NK-92 (cell line): ENCODE measurements around the gene ICAM3.
A peak's percentile ranks its signal among the peaks of the same experiment; 100 is the strongest.

Experiments
- DNase-seq: peaks from one replicate; lab custom pipeline; 2025; ENCODE audit not compliant: unreplicated experiment; lab: John Stamatoyannopoulos, UW

The ICAM3 gene

GRCh38 chr19:10320602-10321416 lies 18.6 kb downstream of the ICAM3 start:
- DNase-seq, result no peak

- no peak for DNase-seq
Measured at GRCh38 chr19:10318807-10319682, 20.4 kb downstream of the ICAM3 start.

DNA sequence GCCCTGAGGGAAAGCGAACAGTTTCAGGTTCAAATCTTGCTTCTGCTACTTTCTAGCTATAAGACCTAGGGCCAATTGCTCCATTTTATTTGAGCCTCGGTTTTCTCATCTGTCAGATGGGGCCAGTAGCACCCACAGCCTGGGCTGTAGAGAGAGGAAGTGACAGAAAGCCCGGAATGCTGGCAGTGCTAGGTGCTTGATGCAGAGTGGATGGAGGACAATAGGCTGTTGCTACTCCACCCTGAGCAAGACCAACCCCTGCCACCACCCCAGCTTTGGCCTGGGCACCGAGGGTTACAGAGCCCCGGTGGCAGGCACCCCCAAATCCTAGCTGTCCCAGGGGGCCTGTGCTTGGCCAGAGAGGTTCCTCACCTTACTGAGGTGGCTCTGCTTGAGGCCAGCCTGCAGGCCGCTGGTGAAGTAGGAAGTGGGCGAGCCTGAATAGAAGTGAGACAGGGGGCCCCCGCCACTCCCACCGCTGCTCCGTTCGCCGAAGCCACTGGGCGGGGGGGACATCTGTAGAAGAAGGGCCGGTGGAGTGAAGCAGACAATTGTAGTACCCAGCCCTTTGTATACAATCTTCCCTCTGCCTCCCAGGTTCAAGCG lies 21.5 kb downstream of the ICAM3 start:
- DNase-seq, result no peak

DNA sequence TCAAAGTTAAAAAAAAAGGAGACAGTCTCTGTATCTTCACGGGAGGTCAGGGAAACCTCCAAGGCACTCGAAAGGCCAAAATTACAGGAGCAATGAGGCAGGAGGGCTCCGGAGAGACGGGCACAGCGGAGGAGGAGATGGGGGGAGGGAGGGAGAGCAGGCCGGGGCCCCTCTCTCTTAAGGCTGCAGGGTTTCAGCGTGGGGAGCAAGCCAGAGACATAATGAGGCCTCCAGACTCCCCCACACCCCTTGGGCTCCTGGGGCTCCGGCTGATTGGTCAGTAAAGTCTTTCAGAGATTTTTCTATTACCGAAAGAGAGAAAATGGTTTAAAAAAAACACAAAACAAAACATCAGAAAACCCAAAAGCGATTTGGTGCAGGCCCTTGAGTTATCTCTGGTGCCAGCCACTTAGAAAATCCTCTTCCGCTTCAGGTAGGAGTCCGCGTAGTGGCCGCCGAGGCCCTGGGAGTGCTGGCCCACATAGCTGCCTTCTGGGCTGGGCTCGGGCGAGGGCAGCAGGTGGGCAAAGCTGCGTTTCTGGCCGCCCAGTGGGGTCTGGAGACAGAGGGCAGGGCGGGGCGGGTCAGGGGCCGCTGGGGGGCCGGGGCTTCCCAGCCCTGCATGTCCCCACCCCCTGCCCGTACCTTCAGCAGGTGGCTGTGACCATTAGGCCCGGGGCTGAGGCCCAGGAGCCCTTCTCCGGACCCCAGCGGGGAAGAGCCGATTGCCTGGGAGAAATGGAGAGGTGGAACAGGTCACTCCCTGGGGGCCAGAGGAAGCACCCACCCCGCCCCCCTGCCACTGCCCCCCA lies 22.2 kb downstream of the ICAM3 start:
- no peak for DNase-seq

GRCh38 chr19:10316229-10317044 lies 23.0 kb downstream of the ICAM3 start:
- no peak for DNase-seq

DNA sequence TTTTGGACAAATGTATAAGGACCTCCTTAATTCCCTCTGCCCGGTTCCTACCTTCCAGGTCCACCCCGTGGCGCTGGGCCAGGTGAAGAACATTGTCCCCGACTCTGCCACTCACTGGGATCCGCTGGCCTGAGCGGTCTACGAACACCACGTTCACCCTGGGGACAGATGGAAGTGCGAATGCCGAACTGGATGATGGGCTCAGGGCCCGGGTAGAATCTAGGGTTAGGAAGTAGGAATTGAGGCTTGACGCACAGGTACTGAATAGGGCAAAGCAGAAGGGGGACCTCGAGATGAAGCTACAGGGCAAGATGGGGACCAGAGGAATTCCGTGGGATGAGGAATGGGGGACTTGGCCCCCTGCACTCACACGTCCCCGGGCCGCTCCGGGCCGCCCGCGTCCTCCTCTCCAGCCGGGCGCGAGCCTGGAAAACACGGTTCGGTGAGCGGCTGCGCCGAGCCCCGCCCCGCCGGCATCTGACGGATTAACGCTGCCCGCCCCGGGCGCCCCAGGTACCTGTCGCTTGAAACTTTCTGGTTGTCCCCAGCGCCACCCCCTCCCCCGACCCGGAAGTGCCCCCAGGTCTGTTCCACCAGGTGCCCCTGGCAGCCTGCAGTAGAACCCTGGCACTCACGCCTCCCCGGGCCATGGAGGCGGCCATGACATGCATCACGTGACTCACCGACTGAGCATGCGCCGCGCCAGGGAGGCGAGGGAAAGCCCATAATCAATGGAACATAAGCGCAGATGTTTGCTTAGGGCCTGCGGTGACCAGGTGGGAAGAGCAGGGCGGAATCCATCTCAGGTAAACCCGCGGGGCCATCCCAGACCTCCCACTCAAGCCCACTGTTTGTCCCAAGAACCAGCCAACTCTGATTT lies 23.8 kb downstream of the ICAM3 start, which contains the start of gene FDX2:
TSS of gene FDX2 (minus strand) at position 681 of the 880 bp plus-strand sequence. CDS start at position 662, 19 bp downstream.
- peak; percentile 31 for DNase-seq

- DNase-seq, result no peak
Measured at GRCh38 chr19:10309423-10309822, 30.0 kb downstream of the ICAM3 start, which contains the start of gene ZGLP1. ZGLP1 (minus strand) TSS chr19:10309815.

DNA sequence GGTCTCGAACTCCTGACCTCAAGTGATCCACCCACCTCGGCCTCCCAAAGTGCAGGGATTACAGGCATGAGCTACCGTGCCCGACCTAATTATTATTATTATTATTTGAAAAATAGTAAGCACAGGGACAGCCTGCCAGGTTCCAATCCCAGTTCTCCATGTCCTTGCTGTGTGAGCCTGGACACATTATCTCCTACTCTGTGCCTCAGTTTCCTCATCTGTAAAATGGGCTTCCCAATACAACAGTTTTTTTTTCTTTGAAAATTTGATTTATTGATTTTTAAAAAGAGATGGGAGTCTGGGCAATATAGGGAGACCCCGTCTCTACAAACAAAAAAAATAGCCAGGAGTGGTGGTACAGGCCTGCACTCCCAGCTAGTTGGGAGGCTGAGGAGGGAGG lies 33.1 kb downstream of the ICAM3 start:
- DNase-seq, result no peak

DNA sequence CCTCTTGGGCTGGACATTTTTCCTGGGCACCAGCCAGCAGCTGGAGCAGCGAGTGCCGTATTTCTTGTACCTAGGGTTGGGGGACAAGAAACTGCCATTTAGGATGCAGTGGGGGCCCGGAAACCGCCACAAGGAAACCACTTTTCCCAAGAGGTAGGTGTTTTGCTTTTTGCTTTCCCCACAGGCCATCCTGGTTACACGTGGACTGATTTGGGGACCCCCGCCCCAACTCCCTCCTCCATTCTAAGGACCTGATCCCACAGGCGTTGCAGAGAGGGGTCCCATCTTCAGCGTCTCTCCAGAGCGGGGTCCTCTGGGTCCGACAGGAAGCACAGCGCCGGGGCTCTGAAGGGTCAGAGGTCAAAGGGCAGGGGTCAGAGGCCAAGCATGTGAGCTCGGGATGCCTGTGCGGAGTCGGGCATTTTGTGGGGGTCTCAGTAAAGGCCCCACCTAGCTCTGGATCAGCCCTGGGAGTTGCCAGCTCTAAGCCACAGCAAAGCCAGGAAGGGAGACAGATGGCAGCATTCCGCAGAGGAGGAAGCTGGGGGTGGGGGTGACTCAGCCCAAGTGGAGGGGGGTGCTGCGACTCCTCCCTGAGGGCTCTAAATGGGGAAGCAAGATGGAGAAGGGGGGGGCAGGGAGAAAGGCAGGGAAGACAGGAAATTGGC lies 34.2 kb downstream of the ICAM3 start:
- DNase-seq, result no peak

DNA sequence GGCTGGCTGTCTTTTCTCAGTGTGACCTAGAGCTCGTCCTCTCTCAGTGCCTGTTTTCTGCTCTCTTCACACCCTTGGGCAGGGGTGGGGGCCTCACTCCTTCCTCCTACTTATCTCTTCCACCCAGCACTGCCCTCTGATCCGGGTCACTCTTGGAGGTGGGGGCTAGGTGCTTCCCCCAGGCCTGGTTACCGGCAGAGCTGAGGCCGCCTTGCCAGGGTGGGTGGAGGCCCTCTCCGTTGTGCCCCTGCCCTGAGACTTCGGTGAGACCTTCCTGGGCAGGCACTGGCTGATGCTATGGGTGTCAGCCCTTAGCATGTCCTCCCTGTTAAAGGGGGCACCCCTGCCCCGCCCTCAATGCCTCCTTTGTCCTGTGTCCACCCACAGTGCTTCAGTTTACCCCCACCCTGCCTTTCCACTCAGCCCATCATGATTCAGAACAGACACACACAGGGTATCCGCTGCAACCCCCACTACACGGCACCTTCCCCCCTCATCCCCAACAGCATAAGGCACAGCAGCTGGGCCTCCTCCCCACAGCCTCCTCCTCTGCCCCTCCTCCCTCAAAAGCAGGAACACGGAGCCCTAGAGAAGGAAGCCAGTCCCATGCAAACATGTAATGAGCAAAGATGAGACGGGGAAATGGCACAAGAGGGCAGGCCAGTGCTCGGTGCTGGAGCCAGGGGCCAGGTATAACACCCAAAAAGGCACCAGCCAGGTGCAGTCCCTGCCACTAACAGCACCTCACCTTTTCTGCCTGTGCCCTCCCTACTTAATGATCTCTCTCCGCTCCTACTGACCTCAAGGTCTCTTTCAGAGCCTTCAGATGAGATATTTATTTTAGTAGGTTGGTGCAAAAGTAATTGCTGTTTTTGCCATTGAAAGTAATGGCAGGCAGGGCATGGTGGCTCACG lies 39.6 kb downstream of the ICAM3 start:
- DNase-seq, result no peak

DNA sequence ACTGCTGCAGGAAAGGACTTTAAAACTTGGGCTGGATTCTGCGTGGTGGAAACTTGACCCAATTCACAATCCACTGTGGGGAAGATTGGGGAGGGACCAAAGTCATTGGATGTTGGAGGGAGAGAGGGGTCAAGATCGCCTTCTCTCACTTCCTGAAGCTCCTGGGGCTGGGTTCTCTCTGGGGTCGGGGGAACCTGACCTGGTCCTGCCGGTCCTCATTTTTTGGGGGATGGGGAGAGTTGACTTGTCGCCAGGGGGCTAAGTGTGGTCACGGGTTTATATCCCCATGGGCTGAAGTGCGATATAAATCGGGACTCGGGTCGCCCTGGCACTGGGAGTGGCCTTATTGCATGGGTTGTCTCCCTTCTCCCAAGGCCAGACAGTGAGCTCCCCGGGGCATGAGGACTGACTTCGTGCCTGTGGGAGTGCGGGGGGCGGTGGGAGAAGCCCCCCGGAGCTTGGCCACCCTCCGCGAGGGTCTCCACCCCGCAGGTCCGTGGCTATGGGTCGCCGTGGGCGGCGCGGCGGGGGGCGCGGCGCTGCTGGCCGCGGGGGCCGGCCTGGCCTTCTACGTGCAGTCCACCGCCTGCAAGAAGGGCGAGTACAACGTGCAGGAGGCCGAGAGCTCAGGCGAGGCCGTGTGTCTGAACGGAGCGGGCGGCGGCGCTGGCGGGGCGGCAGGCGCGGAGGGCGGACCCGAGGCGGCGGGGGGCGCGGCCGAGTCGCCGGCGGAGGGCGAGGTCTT lies 43.4 kb downstream of the ICAM3 start:
- no peak for DNase-seq

- DNase-seq, result no peak
Measured at GRCh38 chr19:10295305-10295846, 44.0 kb downstream of the ICAM3 start.

DNA sequence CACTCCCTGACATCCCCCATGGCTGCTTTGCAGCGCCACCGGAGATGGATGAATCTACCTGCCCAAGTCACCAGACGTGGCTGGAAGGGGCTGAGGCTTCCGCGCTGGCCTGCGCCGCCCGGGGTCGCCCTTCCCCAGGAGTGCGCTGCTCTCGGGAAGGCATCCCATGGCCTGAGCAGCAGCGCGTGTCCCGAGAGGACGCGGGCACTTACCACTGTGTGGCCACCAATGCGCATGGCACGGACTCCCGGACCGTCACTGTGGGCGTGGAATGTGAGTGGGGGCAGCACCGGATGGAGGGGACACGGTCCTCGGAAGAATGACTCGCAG lies 45.1 kb downstream of the ICAM3 start:
- DNase-seq, result no peak

DNA sequence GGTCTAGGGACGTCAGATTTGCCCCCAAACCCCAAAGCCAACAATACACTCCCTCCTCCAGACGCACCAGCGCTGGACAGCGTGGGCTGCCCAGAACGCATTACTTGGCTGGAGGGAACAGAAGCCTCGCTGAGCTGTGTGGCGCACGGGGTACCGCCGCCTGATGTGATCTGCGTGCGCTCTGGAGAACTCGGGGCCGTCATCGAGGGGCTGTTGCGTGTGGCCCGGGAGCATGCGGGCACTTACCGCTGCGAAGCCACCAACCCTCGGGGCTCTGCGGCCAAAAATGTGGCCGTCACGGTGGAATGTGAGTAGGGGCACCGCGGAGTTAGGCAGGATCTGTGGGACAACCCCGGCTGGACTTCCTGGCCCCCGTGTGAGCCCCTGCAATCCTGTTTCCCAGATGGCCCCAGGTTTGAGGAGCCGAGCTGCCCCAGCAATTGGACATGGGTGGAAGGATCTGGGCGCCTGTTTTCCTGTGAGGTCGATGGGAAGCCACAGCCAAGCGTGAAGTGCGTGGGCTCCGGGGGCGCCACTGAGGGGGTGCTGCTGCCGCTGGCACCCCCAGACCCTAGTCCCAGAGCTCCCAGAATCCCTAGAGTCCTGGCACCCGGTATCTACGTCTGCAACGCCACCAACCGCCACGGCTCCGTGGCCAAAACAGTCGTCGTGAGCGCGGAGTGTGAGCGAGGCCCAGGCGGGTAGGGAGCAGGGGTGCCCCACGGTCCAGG lies 45.6 kb downstream of the ICAM3 start:
- no peak for DNase-seq

DNA sequence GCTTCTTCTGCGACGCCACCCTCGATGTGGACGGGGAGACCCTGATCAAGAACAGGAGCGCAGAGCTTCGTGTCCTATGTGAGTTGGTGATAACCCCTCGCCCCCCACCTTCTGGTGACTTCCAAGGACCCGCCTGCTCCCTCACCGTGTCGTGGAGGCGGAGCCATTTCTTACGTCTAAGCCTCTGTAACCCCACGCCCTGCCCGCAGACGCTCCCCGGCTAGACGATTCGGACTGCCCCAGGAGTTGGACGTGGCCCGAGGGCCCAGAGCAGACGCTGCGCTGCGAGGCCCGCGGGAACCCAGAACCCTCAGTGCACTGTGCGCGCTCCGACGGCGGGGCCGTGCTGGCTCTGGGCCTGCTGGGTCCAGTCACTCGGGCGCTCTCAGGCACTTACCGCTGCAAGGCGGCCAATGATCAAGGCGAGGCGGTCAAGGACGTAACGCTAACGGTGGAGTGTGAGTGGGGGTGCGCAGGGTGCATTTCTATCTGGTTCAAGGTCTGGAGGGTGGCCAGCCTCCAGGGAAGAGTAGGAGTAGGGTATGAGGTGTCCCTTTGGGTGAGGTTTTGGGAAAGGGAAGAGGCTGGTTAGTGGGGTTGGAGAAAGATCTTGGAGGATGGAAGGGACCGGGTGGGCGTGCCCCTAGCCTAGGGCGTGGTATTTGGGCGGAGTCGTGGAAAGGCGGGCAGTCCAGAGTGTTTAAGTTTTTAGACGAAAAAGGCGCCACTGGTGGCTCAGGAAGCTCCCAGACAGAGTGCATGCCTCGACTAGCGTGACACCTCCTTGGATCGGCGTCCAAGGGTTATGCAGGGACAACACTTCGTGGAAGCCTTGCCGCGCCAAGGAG lies 46.4 kb downstream of the ICAM3 start:
- DNase-seq, result no peak
